ENCODE results near the gene MRGPRE.

- TF ChIP-seq, protein P1, sequence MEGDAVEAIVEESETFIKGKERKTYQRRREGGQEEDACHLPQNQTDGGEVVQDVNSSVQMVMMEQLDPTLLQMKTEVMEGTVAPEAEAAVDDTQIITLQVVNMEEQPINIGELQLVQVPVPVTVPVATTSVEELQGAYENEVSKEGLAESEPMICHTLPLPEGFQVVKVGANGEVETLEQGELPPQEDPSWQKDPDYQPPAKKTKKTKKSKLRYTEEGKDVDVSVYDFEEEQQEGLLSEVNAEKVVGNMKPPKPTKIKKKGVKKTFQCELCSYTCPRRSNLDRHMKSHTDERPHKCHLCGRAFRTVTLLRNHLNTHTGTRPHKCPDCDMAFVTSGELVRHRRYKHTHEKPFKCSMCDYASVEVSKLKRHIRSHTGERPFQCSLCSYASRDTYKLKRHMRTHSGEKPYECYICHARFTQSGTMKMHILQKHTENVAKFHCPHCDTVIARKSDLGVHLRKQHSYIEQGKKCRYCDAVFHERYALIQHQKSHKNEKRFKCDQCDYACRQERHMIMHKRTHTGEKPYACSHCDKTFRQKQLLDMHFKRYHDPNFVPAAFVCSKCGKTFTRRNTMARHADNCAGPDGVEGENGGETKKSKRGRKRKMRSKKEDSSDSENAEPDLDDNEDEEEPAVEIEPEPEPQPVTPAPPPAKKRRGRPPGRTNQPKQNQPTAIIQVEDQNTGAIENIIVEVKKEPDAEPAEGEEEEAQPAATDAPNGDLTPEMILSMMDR (IDR thresholded peaks at IDR 0.05; ENCODE audit: low read depth, low read length, poor library complexity, severe bottlenecking): no peak
- no peak for TF ChIP-seq EZH2phosphoT487 (IDR thresholded peaks at IDR 0.05; ENCODE audit: borderline replicate concordance, low read length)
These were observed 33.4 kb downstream of the MRGPRE start for GRCh38 chr11:3198815-3199214.
